ENCODE data around the gene HOMER1.

HOMER1 gene

DNA sequence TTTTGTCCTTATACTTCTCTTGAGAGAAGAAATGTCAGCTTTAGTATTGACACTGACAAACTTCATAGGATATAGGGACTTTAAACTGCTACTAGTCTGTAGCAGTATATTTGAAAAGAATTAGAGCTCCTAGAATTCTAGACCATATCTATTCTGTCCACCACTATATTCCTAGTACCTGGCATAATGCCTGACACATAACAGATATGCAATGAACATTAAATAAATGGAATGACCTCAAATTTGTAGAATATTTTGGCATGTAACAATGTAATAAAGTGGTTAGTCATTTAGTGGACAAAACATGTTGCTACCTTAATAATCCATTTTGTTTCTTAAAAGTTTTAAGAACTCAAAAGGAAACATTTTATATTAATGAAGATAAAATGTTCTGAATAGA lies 57.5 kb downstream of the HOMER1 start:
- Histone ChIP-seq H4K20me1 (ENCODE audit: insufficient read depth, low read length) (peaks cover 4% of the 10 kb centered on the region), H3K4me3 (ENCODE audit: low read length) (no peak overlapping the region), H3K9me3 (ENCODE audit: insufficient read depth, low read length) (no peaks in the 10 kb centered on the region), H3K36me3 (replicated peaks; ENCODE audit: low read depth, low read length) (no peaks in the 10 kb centered on the region), H3K9ac (ENCODE audit: low read length) (no peak overlapping the region), H3K27me3 (ENCODE audit: low read depth, low read length) (no peaks in the 10 kb centered on the region), H3K4me1 (ENCODE audit: low read length) (peaks cover 22% of the 10 kb centered on the region), H3K27ac (ENCODE audit: low read length) (no peak overlapping the region), H3K79me2 (ENCODE audit: low read length) (no peaks in the 10 kb centered on the region), H3K4me2 (ENCODE audit: low read length) (peak overlapping the region; percentile 61; the same call in 1 of the 2 replicates), H2AFZ (ENCODE audit: low read depth, low read length) (no peak overlapping the region)
- TF ChIP-seq EZH2phosphoT487 (IDR thresholded peaks at IDR 0.05; ENCODE audit: low read depth) = no peak
- no peak for TF ChIP-seq CTCF (IDR thresholded peaks at IDR 0.05; ENCODE audit: low read depth, low read length)

DNA sequence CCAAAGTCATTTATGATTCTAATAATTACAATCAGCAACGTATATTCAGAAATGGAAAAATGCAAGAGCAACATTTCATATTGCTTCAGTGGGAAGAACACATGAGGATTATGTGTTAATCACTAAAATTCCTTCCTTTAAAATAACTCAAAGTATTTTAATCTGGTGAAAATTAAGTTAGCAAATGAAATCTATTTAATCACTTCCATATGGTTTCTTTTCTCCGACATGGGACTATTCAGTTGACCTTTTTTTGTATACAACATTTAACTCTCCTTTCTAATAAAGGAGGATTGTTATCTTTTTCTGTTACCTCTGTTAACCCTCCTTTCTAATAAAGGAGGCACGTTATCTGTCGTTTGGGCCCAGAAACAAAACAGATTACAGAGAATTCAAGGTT lies 59.9 kb downstream of the HOMER1 start:
- H3K9me3 ChIP-seq (ENCODE audit: insufficient read depth, low read length) = no peaks in the 10 kb centered on the region
- no peaks in the 10 kb centered on the region for H3K27me3 ChIP-seq (ENCODE audit: low read depth, low read length)
- H4K20me1 ChIP-seq (ENCODE audit: insufficient read depth, low read length) = peaks cover 4% of the 10 kb centered on the region
- H3K27ac ChIP-seq (ENCODE audit: low read length) = no peak overlapping the region
- no peak overlapping the region for H3K4me3 ChIP-seq (ENCODE audit: low read length)
- H3K79me2 ChIP-seq (ENCODE audit: low read length) = no peaks in the 10 kb centered on the region
- H3K9ac ChIP-seq (ENCODE audit: low read length) = no peak overlapping the region
- no peak overlapping the region for H2AFZ ChIP-seq (ENCODE audit: low read depth, low read length)
- no peak overlapping the region for H3K4me2 ChIP-seq (ENCODE audit: low read length)
- peaks cover 16% of the 10 kb centered on the region for H3K4me1 ChIP-seq (ENCODE audit: low read length)
- TF ChIP-seq CTCF (IDR thresholded peaks at IDR 0.05; ENCODE audit: low read depth, low read length) (no peak), EZH2phosphoT487 (IDR thresholded peaks at IDR 0.05; ENCODE audit: low read depth) (no peak)
- no peaks in the 10 kb centered on the region for H3K36me3 ChIP-seq (replicated peaks; ENCODE audit: low read depth, low read length)

DNA sequence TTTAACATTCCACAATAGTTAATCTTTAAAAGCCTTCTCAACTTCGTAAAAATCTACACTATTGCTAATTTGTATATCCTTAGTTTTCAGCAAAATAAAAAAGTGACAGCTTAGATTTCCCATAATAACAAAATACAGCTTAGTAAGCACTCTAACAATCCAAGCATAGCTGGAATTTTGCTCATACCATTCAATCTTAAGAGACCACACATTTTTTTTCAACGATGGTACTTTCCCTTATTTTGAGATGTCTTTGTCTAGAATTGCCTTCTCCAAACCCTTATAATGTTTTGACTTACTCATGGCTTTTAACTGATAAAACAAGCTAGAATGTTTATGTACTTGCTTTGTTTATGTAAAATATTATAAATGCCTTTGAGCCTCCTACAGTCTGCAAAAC lies 65.6 kb downstream of the HOMER1 start:
- Histone ChIP-seq H3K4me2 (ENCODE audit: low read length) (no peak overlapping the region), H3K27me3 (ENCODE audit: low read depth, low read length) (no peaks in the 10 kb centered on the region), H3K4me3 (ENCODE audit: low read length) (no peak overlapping the region), H3K9me3 (ENCODE audit: insufficient read depth, low read length) (no peaks in the 10 kb centered on the region), H3K4me1 (ENCODE audit: low read length) (no peaks in the 10 kb centered on the region), H2AFZ (ENCODE audit: low read depth, low read length) (no peak overlapping the region), H3K36me3 (replicated peaks; ENCODE audit: low read depth, low read length) (no peaks in the 10 kb centered on the region), H3K79me2 (ENCODE audit: low read length) (no peaks in the 10 kb centered on the region), H4K20me1 (ENCODE audit: insufficient read depth, low read length) (no peaks in the 10 kb centered on the region), H3K9ac (ENCODE audit: low read length) (no peak overlapping the region), H3K27ac (ENCODE audit: low read length) (no peak overlapping the region)
- TF ChIP-seq EZH2phosphoT487 (IDR thresholded peaks at IDR 0.05; ENCODE audit: low read depth) = no peak
- TF ChIP-seq CTCF (IDR thresholded peaks at IDR 0.05; ENCODE audit: low read depth, low read length) = no peak

DNA sequence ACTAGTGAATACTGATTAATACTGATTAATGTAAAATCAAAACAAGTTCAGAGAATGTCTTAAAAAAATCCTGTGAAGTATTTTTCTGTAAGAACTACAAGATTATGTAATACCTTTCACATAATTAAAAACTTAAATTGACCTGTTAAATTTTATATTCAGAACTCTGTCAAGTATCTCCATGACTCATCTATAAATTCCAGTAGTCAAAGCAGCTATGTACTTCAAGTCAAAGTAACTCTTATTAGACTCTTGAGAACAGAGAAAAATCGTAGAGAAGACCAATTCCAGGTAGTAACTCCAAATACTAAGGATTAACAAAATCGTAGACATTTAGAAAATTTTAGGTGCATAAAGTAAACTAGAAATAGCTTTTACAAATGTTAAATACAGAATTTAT lies 77.1 kb downstream of the HOMER1 start:
- no peaks in the 10 kb centered on the region for H3K9me3 ChIP-seq (ENCODE audit: insufficient read depth, low read length)
- no peaks in the 10 kb centered on the region for H4K20me1 ChIP-seq (ENCODE audit: insufficient read depth, low read length)
- H3K27ac ChIP-seq (ENCODE audit: low read length) = no peak overlapping the region
- no peaks in the 10 kb centered on the region for H3K4me1 ChIP-seq (ENCODE audit: low read length)
- H3K9ac ChIP-seq (ENCODE audit: low read length) = no peak overlapping the region
- H3K4me3 ChIP-seq (ENCODE audit: low read length) = no peak overlapping the region
- H3K79me2 ChIP-seq (ENCODE audit: low read length) = no peaks in the 10 kb centered on the region
- no peak overlapping the region for H3K4me2 ChIP-seq (ENCODE audit: low read length)
- H3K27me3 ChIP-seq (ENCODE audit: low read depth, low read length) = no peaks in the 10 kb centered on the region
- TF ChIP-seq CTCF (IDR thresholded peaks at IDR 0.05; ENCODE audit: low read depth, low read length) (no peak), EZH2phosphoT487 (IDR thresholded peaks at IDR 0.05; ENCODE audit: low read depth) (no peak)
- no peaks in the 10 kb centered on the region for H3K36me3 ChIP-seq (replicated peaks; ENCODE audit: low read depth, low read length)
- no peak overlapping the region for H2AFZ ChIP-seq (ENCODE audit: low read depth, low read length)

Data from OCI-LY3 (cell line).